Suprapubic skin (tissue), 4 donors: ENCODE data around the gene PRDM5.

Experiments
- CTCF ChIP-seq, 2 donors: fragments of 200-600 bp in 1 of 2; fragments of 450-650 bp in 1 of 2; sonication (generic) in 1 of 2; IDR thresholded peaks; one replicate each; pipeline ENCODE4 v1.5.1; 2016 to 2019; ENCODE audit warnings: antibody characterized with exemption in 2 of 2, mild to moderate bottlenecking in 1 of 2, moderate library complexity in 1 of 2
- EP300 ChIP-seq: sonication (generic); formaldehyde crosslinking; IDR thresholded peaks from one replicate; pipeline ENCODE4 v1.6.1; 2017; ENCODE audit warnings: antibody characterized with exemption
- POLR2A ChIP-seq, 2 donors: fragments of 450-650 bp; IDR thresholded peaks; one replicate each; pipeline ENCODE4 v1.6.1; 2017; ENCODE audit warnings: antibody characterized with exemption in 2 of 2, mild to moderate bottlenecking in 2 of 2, moderate library complexity in 2 of 2
- POLR2AphosphoS5 ChIP-seq, 3 donors: sonication (generic); formaldehyde crosslinking; IDR thresholded peaks; one replicate each; pipeline ENCODE4 v1.6.1; 2017; ENCODE audit warnings: antibody characterized with exemption in 3 of 3

- TF ChIP-seq EP300 (no peak), CTCF (IDR thresholded peaks at IDR 0.05) (no peak), POLR2A (IDR thresholded peaks at IDR 0.05) (no peak), POLR2AphosphoS5 (IDR thresholded peaks at IDR 0.05) (no peak)
Measured at GRCh38 chr4:120924931-120925330, 2.4 kb upstream of the PRDM5 start.
